HCT116 (cell line): ENCODE measurements around the gene CTIF. TPM values are rescaled to one million over a fixed set of nuclear protein-coding genes. Genes with fewer than 3 reads are reported as not detected.

Experiments used
- ATAC-seq: fragments of 200-7000 bp; cut with Tn5 transposase; 2 replicates; pipeline ENCODE4 v1.9.1; 2020; ENCODE audit warnings: mild to moderate bottlenecking, moderate library complexity
- BruUV-seq: library from RNA; stranded (reverse); fragments of 400-500 nt; replicated peaks from 2 replicates; lab custom pipeline; 2021; lab: Mats Ljungman, UMichigan
- CTCF ChIA-PET: fragments of 300-600 bp; sonication (Branson Sonifier 250); formaldehyde crosslinking; loops from one replicate; lab custom pipeline; 2021; ENCODE audit warnings: antibody characterized with exemption; lab: Charles Lee
- POLR2A ChIA-PET: fragments of 300-600, 350-600 bp; sonication (Branson Sonifier 250); formaldehyde crosslinking; loops from one replicate; lab custom pipeline; 2021; ENCODE audit warnings: antibody characterized with exemption; lab: Charles Lee
- RAD21 ChIA-PET, 2 experiments: fragments of 300-600 bp; sonication (Branson Sonifier 250); formaldehyde crosslinking; loops; one replicate each; lab custom pipeline; 2023; ENCODE audit warnings: low total read pairs in 2 of 2; ENCODE audit not compliant: uncharacterized antibody in 2 of 2, unreplicated experiment in 2 of 2, low non-redundant PET in 1 of 2; lab: Charles Lee
- DNase-seq: peaks from one replicate; pipeline ENCODE4 v3.0.0-alpha.2; 2010; ENCODE audit warnings: low read depth, low spot score
- H2AFZ ChIP-seq: fragments of 200-600 bp; shearing (Covaris generic), sonication (generic); 2 replicates; pipeline ENCODE4 v1.6.1; 2017; ENCODE audit warnings: low read depth, mixed run types, mixed read lengths, antibody characterized with exemption, low read length; ENCODE audit not compliant: poor library complexity, severe bottlenecking
- H3K27ac ChIP-seq: 2 replicates; pipeline ENCODE4 v1.5.1; 2012; ENCODE audit warnings: low read depth, low read length
- H3K27me3 ChIP-seq: fragments of 200-600 bp; sonication (generic); 2 replicates; pipeline ENCODE4 v1.6.1; 2016; ENCODE audit warnings: mixed run types, low read length, mixed read lengths; ENCODE audit not compliant: insufficient read depth
- H3K36me3 ChIP-seq, 2 experiments: fragments of 200-500 bp in 1 of 2; fragments of 200-600 bp in 1 of 2; sonication (Bioruptor generic) in 1 of 2; sonication (generic) in 1 of 2; 2 replicates each; pipeline versions ENCODE4 v1.5.1 to v1.6.1; 2014 to 2016; ENCODE audit warnings: low read length in 2 of 2, inconsistent platforms in 1 of 2, mixed read lengths in 1 of 2, mixed run types in 1 of 2; ENCODE audit not compliant: insufficient read depth in 2 of 2, control insufficient read depth in 1 of 2
- H3K4me1 ChIP-seq, 2 experiments: fragments of 200-600 bp in 1 of 2; sonication (generic) in 1 of 2; 2 replicates each; pipeline versions ENCODE4 v1.5.1 to v1.6.1; 2012 to 2017; ENCODE audit warnings: low read length in 2 of 2, inconsistent platforms in 1 of 2, mild to moderate bottlenecking in 1 of 2, mixed read lengths in 1 of 2, mixed run types in 1 of 2, moderate library complexity in 1 of 2; ENCODE audit not compliant: insufficient read depth in 2 of 2, control insufficient read depth in 1 of 2
- H3K4me2 ChIP-seq: fragments of 200-600 bp; sonication (generic); 2 replicates; pipeline ENCODE4 v1.6.1; 2017; ENCODE audit warnings: mixed run types, low read length, mixed read lengths
- H3K4me3 ChIP-seq, 2 experiments: fragments of 200-600 bp in 1 of 2; sonication (generic) in 1 of 2; replicated peaks in 1 of 2; 2 replicates each; pipeline ENCODE4 v1.5.1; 2011 to 2016; ENCODE audit warnings: low read length in 2 of 2, control low read depth in 1 of 2, low read depth in 1 of 2, mild to moderate bottlenecking in 1 of 2, mixed read lengths in 1 of 2, mixed run types in 1 of 2
- H3K79me2 ChIP-seq: fragments of 200-600 bp; sonication (generic); 2 replicates; pipeline ENCODE4 v1.6.1; 2017; ENCODE audit warnings: mild to moderate bottlenecking, mixed run types, low read length, moderate library complexity, mixed read lengths; ENCODE audit not compliant: insufficient read depth
- H3K9ac ChIP-seq: fragments of 200-600 bp; sonication (generic); 2 replicates; pipeline ENCODE4 v1.6.1; 2016; ENCODE audit warnings: low read length, mixed read lengths
- H3K9me2 ChIP-seq: fragments of 200-600 bp; sonication (generic), shearing (Covaris generic); 2 replicates; pipeline ENCODE4 v1.6.1; 2017; ENCODE audit warnings: mixed run types, mild to moderate bottlenecking, moderate library complexity; ENCODE audit not compliant: insufficient read depth
- H3K9me3 ChIP-seq, 2 experiments: fragments of 200-500 bp in 1 of 2; fragments of 200-600 bp in 1 of 2; sonication (Bioruptor generic) in 1 of 2; sonication (generic) in 1 of 2; 2 replicates each; pipeline ENCODE4 v1.6.1; 2014 to 2017; ENCODE audit warnings: low read length in 2 of 2, mixed read lengths in 2 of 2, inconsistent platforms in 1 of 2, low read depth in 1 of 2, mild to moderate bottlenecking in 1 of 2, mixed run types in 1 of 2, moderate library complexity in 1 of 2; ENCODE audit not compliant: control insufficient read depth in 1 of 2, insufficient read depth in 1 of 2
- H4K20me1 ChIP-seq: fragments of 200-600 bp; sonication (generic), shearing (Covaris generic); 2 replicates; pipeline ENCODE4 v1.6.1; 2017; ENCODE audit warnings: mixed run types, mild to moderate bottlenecking, moderate library complexity; ENCODE audit not compliant: insufficient read depth
- ATF3 ChIP-seq: IDR thresholded peaks from 2 replicates; pipeline ENCODE4 v1.6.1; 2012
- CBX3 ChIP-seq: IDR thresholded peaks from 2 replicates; pipeline ENCODE4 v1.6.1; 2012; ENCODE audit warnings: low read depth
- CEBPB ChIP-seq: IDR thresholded peaks from 2 replicates; pipeline ENCODE4 v1.6.1; 2012; ENCODE audit warnings: low read depth
- EZH2 ChIP-seq: fragments of 200-600 bp; sonication (generic); IDR thresholded peaks from 2 replicates; pipeline ENCODE4 v1.6.1; 2017; ENCODE audit warnings: antibody characterized with exemption, mixed run types
- JUND ChIP-seq: IDR thresholded peaks from 2 replicates; pipeline ENCODE4 v1.6.1; 2012
- MAX ChIP-seq: IDR thresholded peaks from 2 replicates; pipeline ENCODE4 v1.6.1; 2012
- REST ChIP-seq: IDR thresholded peaks from 2 replicates; pipeline ENCODE4 v1.6.1; 2012; ENCODE audit warnings: low read depth
- SIN3A ChIP-seq: IDR thresholded peaks from 2 replicates; pipeline ENCODE4 v1.6.1; 2012; ENCODE audit warnings: low read depth
- SP1 ChIP-seq: IDR thresholded peaks from 2 replicates; pipeline ENCODE4 v1.6.1; 2012; ENCODE audit warnings: low read depth
- SRF ChIP-seq: IDR thresholded peaks from 2 replicates; pipeline ENCODE4 v1.6.1; 2012; ENCODE audit warnings: low read depth
- ZBTB33 ChIP-seq: IDR thresholded peaks from 2 replicates; pipeline ENCODE4 v1.6.1; 2011; ENCODE audit warnings: mild to moderate bottlenecking, low read length, moderate library complexity; ENCODE audit not compliant: insufficient replicate concordance; ENCODE audit errors: extremely low read depth
- intact Hi-C: fragments of 100-400 bp; cut with micrococcal nuclease; formaldehyde crosslinking; loops from 2 replicates; pipeline ENCODE4 v1.10.0; 2022
- total RNA-seq: library from RNA; stranded (reverse); gene quantifications from one replicate; pipeline ENCODE4 v1.2.1, GENCODE V29; 2021; ENCODE audit not compliant: unreplicated experiment

CTIF gene
- total RNA-seq, 1 experiment from 2014 or later = 19.7 TPM

- intact Hi-C loops = no loop called here
Measured at GRCh38 chr18:48863432-48864065, 324.7 kb downstream of the CTIF start.

More at GRCh38 chr18:48863432-48864065, 324.7 kb downstream of the CTIF start:
- ChIA-PET POLR2A (no interaction called here), RAD21 (no interaction called here), CTCF (no interaction called here)
- Histone ChIP-seq H3K36me3 (no peaks in the 10 kb centered on the region), H3K9me2 (no peaks in the 10 kb centered on the region), H3K4me2 (no peak overlapping the region), H3K4me1 (peaks cover 0 to 6% of the 10 kb centered on the region in 2 experiments; a peak in 1 of 4 replicates), H3K9me3 (peaks cover 0 to 4% of the 10 kb centered on the region in 2 experiments; a peak in 1 of 4 replicates), H3K79me2 (no peaks in the 10 kb centered on the region), H3K27ac (no peak overlapping the region), H4K20me1 (no peaks in the 10 kb centered on the region), H3K9ac (no peak overlapping the region), H2AFZ (no peak overlapping the region), H3K4me3 (no peak overlapping the region), H3K27me3 (no peaks in the 10 kb centered on the region)
- ATAC-seq = no peak
- no peak for TF ChIP-seq ZBTB33
- no peak for TF ChIP-seq EZH2
- no peak for TF ChIP-seq CBX3
- no peak for TF ChIP-seq JUND
- TF ChIP-seq MAX = no peak
- no peak for TF ChIP-seq CEBPB
- no peak for TF ChIP-seq SIN3A
- no peak for TF ChIP-seq ATF3
- TF ChIP-seq SP1 = no peak
- no peak for TF ChIP-seq SRF
- TF ChIP-seq REST = no peak
- no peak for DNase-seq
- BruUV-seq = no TSS peak
